Naive thymus-derived CD8-positive, alpha-beta T cell (primary cell): Measurements from ENCODE around the gene PTGES. TPM values are rescaled to one million over a fixed set of nuclear protein-coding genes. Genes with fewer than 3 reads are reported as not detected.
"Not testable (repeated sequence)": the region's sequence is repeated elsewhere in the genome, so short reads cannot be mapped to it uniquely, and the experiment has no call there.

Experiments
- ATAC-seq, 2 donors: fragments of 150-1000 bp; cut with Tn5 transposase in 1 of 2; sonication (Bioruptor Pico), chemical (Tn5 transposase) in 1 of 2; 1 replicate in 1 of 2; 2 replicates in 1 of 2; pipeline ENCODE4 v1.10.0; 2021; ENCODE audit warnings: mild to moderate bottlenecking in 2 of 2, moderate library complexity in 2 of 2
- POLR2A ChIA-PET: fragments of 350-600 bp; sonication (Branson Sonifier 250); formaldehyde crosslinking; loops from one replicate; lab custom pipeline; 2021; ENCODE audit warnings: antibody characterized with exemption; lab: Charles Lee
- DNase-seq, 10 donors: peaks; one replicate each; pipeline versions ENCODE4 v3.0.0 to v3.0.0-alpha.2; 2020 to 2022
- H3K27ac Mint-ChIP-seq, 10 donors: one replicate each; pipeline ENCODE4 v1.8.0; 2020 to 2022; ENCODE audit warnings: mild to moderate bottlenecking in 10 of 10, mixed read lengths in 10 of 10, moderate library complexity in 4 of 10, inconsistent platforms in 1 of 10
- H3K27me3 Mint-ChIP-seq, 5 donors: one replicate each; pipeline ENCODE4 v1.8.0; 2021 to 2022; ENCODE audit warnings: mixed read lengths in 5 of 5
- H3K36me3 Mint-ChIP-seq, 3 donors: one replicate each; pipeline ENCODE4 v1.8.0; 2020 to 2022; ENCODE audit warnings: mixed read lengths in 3 of 3, mild to moderate bottlenecking in 2 of 3, inconsistent platforms in 1 of 3
- H3K4me1 Mint-ChIP-seq, 4 donors: one replicate each; pipeline ENCODE4 v1.8.0; 2021 to 2022; ENCODE audit warnings: mixed read lengths in 4 of 4
- H3K4me3 Mint-ChIP-seq, 10 donors: one replicate each; pipeline ENCODE4 v1.8.0; 2020 to 2022; ENCODE audit warnings: mild to moderate bottlenecking in 10 of 10, mixed read lengths in 10 of 10, moderate library complexity in 6 of 10, inconsistent platforms in 1 of 10
- H3K9me3 Mint-ChIP-seq, 9 donors: one replicate each; pipeline ENCODE4 v1.8.0; 2020 to 2022; ENCODE audit warnings: mixed read lengths in 9 of 9, mild to moderate bottlenecking in 3 of 9, inconsistent platforms in 1 of 9, moderate library complexity in 1 of 9
- polyA plus RNA-seq, 3 donors: library from polyadenylated mRNA; unstranded; fragments of 300-500 nt; fragmentation: Illumina TruSeq; gene quantifications; one replicate each; pipeline ENCODE4 v1.2.3, GENCODE V29; 2021
- total RNA-seq, 8 experiments: library from RNA in 2 of 8; stranded (reverse) in 2 of 8; gene quantifications; one replicate each; pipeline ENCODE4 v1.2.3 and lab custom pipeline; 2021 to 2026

The PTGES gene
- total and polyA plus RNA-seq, 5 experiments from 2014 or later, result 0.16 TPM; not detected in 4

DNA sequence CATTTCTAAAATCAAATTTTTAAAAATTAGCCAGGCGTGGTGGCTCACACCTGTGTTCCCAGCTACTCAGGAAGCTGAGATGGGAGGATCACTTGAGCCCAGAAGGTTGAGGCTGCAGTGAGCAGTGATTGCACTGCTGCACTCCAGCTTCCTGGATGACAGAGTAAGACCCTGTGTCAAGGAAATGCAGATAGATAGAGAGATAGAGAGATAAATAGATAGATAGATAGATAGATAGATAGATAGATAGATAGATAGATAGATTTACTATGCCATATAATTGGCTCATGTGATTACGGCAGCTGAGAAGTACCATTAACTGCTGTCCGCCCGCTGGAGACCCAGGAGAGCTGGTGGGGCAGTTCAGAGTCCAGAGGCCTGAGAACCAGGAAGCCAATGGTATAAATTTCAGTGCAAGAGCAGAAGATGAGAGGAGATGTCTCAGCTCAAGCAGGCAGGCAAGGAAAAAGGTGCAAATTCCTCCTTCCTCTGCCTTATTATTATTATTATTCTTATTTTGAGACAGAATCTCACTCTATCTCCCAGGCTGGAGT is 13.0 kb upstream of the PTGES start:
- Mint-ChIP-seq H3K4me1 (no peaks in the 10 kb centered on the region), H3K27me3 (peaks cover 0 to 2% (median 0%) of the 10 kb centered on the region in 5 donors), H3K9me3 (no peaks in the 10 kb centered on the region), H3K27ac (no peak overlapping the region), H3K4me3 (no peak overlapping the region), H3K36me3 (no peaks in the 10 kb centered on the region)
- no peak for ATAC-seq
- DNase-seq, result no peak
- POLR2A ChIA-PET, result interaction anchor here (1.2 kb wide), 1 partner anchor 28 kb away, joined by 3 read pairs; no protein-coding TSS in a partner anchor

DNA sequence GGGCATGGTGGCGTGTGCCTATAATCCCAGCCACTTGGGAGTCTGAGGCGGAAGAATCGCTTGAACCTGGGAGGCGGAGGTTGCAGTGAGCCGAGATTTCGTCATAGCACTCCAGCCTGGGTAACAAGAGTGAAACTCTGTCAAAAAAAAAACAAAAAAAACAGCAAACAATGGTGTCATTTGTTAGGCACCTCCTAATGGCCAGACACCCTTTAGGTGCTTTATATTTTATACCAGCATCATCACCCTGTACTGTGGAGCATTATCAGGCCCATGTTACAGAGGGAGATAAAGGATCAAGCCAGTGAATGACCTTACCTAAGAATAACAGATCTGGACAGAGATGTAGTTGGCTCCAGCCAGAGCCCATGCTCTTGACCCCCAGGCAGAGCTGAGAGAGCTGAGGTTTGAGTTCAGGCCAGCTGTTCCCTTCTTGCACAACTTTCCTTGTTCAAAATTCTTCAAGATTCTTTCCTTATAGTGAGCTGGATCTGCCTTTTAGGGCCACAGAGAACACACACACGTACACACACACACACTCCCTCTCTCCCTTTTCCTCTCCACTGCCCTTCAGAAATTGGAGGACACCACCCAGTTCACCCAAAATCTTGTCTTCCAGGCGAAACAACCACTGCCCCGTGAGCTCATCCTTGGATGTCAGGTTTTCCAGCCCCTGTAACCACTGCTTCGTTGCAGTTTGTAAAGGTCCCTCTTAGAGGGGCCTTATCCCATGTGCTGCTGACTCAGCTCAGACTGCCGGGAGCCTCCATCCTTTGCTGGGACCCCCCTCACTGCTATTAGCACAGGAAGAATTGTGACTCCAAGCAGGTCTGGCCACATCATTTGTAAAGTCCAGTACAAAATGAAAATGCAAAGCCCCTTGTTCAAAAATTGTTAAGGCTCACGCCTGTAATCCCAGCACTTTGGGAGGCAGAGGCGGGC is 10.4 kb upstream of the PTGES start:
- Mint-ChIP-seq H3K27ac (no peak overlapping the region), H3K27me3 (peaks cover 0 to 2% (median 0%) of the 10 kb centered on the region in 5 donors), H3K4me3 (no peak overlapping the region), H3K4me1 (peaks cover under 1 to 1% (median under 1%) of the 10 kb centered on the region in 4 donors), H3K36me3 (no peaks in the 10 kb centered on the region), H3K9me3 (no peaks in the 10 kb centered on the region)
- no peak for DNase-seq
- no peak for ATAC-seq
- POLR2A ChIA-PET, result no interaction called here

- ATAC-seq, H3K27ac Mint-ChIP-seq, H3K9me3 Mint-ChIP-seq, H3K27me3 Mint-ChIP-seq, H3K4me3 Mint-ChIP-seq, H3K4me1 Mint-ChIP-seq, DNase-seq, H3K36me3 Mint-ChIP-seq, POLR2A ChIA-PET: not testable (repeated sequence)
Measured at GRCh38 chr9:129762370-129762984, 9.6 kb upstream of the PTGES start.

DNA sequence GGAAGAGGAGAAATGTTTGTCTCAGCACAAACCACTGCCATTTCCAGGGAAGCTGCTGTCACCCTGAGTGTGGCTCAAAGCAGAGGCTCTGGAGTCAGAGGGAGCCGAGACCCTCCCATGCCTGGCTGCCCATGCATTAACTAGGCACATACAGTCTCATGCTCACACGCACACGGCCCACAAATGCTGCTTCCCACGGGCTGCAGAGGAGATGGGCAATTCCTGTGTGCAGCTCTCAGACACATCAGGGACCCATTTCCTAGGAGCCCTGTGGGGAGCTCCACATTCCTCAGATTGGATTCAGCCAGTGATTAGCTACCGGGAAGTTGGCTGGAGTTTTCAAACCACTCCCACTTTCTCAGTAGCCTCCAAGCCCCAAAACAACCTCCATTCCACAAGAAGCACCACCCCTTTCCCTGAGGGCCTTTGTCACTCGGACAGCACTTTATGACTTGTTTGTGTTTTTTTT is 9.1 kb upstream of the PTGES start:
- DNase-seq (no peak), ATAC-seq (no peak)
- Mint-ChIP-seq H3K4me3 (no peak overlapping the region), H3K36me3 (no peaks in the 10 kb centered on the region), H3K9me3 (no peaks in the 10 kb centered on the region), H3K4me1 (peaks cover 7 to 12% (median 11%) of the 10 kb centered on the region in 4 donors), H3K27ac (peak overlapping the region in 1 of 10 donors; percentile 62), H3K27me3 (peaks cover 0 to 3% (median 0%) of the 10 kb centered on the region in 5 donors)
- POLR2A ChIA-PET, result no interaction called here

- peaks cover 0 to 3% (median 0%) of the 10 kb centered on the region in 5 donors for H3K27me3 Mint-ChIP-seq
- no peak for DNase-seq
- ATAC-seq, result no peak
- POLR2A ChIA-PET, result no interaction called here
- H3K36me3 Mint-ChIP-seq, result no peaks in the 10 kb centered on the region
- H3K4me3 Mint-ChIP-seq, result no peak overlapping the region
- no peaks in the 10 kb centered on the region for H3K9me3 Mint-ChIP-seq
- H3K4me1 Mint-ChIP-seq, result peaks cover 7 to 14% (median 14%) of the 10 kb centered on the region in 4 donors
- H3K27ac Mint-ChIP-seq, result peak overlapping the region in 1 of 10 donors; percentile 62
Measured at GRCh38 chr9:129761293-129761900, 8.6 kb upstream of the PTGES start.

DNA sequence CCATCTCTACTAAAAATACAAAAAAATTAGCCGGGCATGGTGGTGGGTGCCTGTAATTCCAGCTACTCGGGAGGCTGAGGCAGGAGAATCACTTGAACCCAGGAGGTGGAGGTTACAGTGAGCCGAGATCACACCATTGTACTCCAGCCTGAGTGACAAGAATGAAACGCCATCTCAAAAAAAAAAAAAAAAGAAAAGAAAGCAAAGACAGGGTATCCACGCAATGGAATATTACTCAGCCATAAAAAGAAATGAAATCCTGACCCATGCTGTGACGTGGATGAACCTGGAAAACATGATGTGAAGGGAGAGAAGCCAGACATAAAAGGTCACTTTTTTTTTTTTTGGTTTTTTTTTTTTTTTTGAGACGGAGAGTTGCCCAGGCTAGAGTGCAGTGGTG is 7.9 kb upstream of the PTGES start:
- DNase-seq, H3K36me3 Mint-ChIP-seq, H3K27me3 Mint-ChIP-seq, POLR2A ChIA-PET, ATAC-seq, H3K27ac Mint-ChIP-seq, H3K9me3 Mint-ChIP-seq, H3K4me3 Mint-ChIP-seq: not testable (repeated sequence)
- H3K4me1 Mint-ChIP-seq, result peaks cover 7 to 15% (median 14%) of the 10 kb centered on the region in 4 donors

DNA sequence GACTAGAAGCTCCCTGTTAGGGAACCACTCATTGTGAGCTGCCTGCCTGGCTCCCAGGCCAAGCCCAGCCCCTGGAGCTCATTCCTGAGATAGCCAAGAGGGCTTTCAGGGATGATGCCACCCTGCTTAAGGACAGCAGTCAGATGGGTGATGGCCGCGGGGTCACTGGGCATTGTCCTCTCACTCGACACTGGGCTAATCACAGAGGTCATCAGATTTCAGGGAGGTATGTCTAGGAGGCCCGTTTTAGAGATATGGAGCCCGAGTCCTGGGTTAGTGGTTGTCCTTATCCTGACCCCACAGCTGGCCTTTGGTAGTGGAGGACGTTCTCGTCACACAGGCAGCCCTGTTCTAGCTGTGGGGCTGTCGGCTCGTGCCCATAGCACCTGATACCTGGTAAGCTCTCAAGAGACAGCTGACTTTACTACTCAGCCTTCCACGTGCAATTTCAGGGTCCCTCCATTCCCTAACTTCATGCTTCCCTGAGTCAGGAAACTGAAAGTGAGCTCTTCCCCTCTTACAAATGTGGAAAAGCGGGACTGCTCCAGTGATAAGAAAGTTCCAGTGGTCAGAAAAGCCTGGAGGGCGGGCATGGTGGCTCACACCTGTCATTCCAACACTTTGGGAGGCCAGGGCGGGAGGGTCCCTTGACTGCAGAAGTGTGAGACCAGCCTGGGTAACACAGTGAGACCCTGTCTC is 7.1 kb upstream of the PTGES start:
- peaks cover 0 to 3% (median 2%) of the 10 kb centered on the region in 5 donors for H3K27me3 Mint-ChIP-seq
- no peaks in the 10 kb centered on the region for H3K9me3 Mint-ChIP-seq
- no peak overlapping the region for H3K4me3 Mint-ChIP-seq
- H3K27ac Mint-ChIP-seq, result no peak overlapping the region
- ATAC-seq (no peak), DNase-seq (no peak)
- POLR2A ChIA-PET, result interaction anchor here (0.6 kb wide), 1 partner anchor 413 kb away, joined by 3 read pairs; no protein-coding TSS in a partner anchor
- H3K36me3 Mint-ChIP-seq, result no peaks in the 10 kb centered on the region
- peaks cover 7 to 15% (median 14%) of the 10 kb centered on the region in 4 donors for H3K4me1 Mint-ChIP-seq

DNA sequence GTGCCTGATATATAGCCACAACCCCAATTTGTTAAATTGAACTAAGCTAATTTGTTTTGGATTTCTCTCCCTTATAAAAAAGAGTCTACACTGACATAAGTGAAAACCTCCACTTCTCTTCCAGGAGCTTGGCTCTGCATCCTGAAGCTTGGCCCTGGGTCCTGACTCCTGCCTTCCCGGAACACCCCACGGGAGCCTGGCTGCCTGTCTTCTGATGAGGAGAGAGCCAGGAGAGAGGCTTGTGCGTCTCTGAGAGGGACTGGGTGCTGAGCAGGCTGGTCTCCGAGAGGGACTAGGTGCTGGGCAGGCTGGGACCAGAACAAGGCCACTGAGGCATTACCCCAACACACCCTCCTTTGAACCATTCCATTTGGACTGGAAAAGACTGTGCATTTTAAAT is 6.5 kb upstream of the PTGES start:
- H3K27ac Mint-ChIP-seq, result no peak overlapping the region
- H3K27me3 Mint-ChIP-seq, result peaks cover 0 to 3% (median 2%) of the 10 kb centered on the region in 5 donors
- POLR2A ChIA-PET, result interaction anchor here (0.6 kb wide), 1 partner anchor 414 kb away, joined by 3 read pairs; no protein-coding TSS in a partner anchor
- ATAC-seq, result no peak
- H3K4me1 Mint-ChIP-seq, result peaks cover 7 to 15% (median 14%) of the 10 kb centered on the region in 4 donors
- no peak for DNase-seq
- no peaks in the 10 kb centered on the region for H3K9me3 Mint-ChIP-seq
- H3K36me3 Mint-ChIP-seq, result no peaks in the 10 kb centered on the region
- H3K4me3 Mint-ChIP-seq, result no peak overlapping the region

GRCh38 chr9:129757045-129757444 is 4.2 kb upstream of the PTGES start:
- H3K4me1 Mint-ChIP-seq, result peaks cover 14 to 27% (median 23%) of the 10 kb centered on the region in 4 donors
- ATAC-seq, result peak in 1 of 2 donors; percentile 40
- POLR2A ChIA-PET, result no interaction called here
- H3K4me3 Mint-ChIP-seq, result peak overlapping the region in 8 of 10 donors; percentile 40 to 66 (median 60)
- H3K9me3 Mint-ChIP-seq, result no peaks in the 10 kb centered on the region
- DNase-seq, result no peak
- no peaks in the 10 kb centered on the region for H3K36me3 Mint-ChIP-seq
- H3K27ac Mint-ChIP-seq, result peak overlapping the region in 2 of 10 donors; percentile 27 to 45
- peaks cover 0 to 12% (median 3%) of the 10 kb centered on the region in 5 donors for H3K27me3 Mint-ChIP-seq

- no peak overlapping the region for H3K4me3 Mint-ChIP-seq
- no peaks in the 10 kb centered on the region for H3K36me3 Mint-ChIP-seq
- H3K27me3 Mint-ChIP-seq, result peaks cover 0 to 12% (median 3%) of the 10 kb centered on the region in 5 donors
- POLR2A ChIA-PET, result no interaction called here
- no peaks in the 10 kb centered on the region for H3K9me3 Mint-ChIP-seq
- no peak for DNase-seq
- ATAC-seq, result no peak
- H3K4me1 Mint-ChIP-seq, result peaks cover 14 to 27% (median 23%) of the 10 kb centered on the region in 4 donors
- H3K27ac Mint-ChIP-seq, result peak overlapping the region in 1 of 10 donors; percentile 53
Measured at GRCh38 chr9:129756191-129756590, 3.3 kb upstream of the PTGES start.

- ATAC-seq, result no peak
- Mint-ChIP-seq H3K27ac (no peak overlapping the region), H3K9me3 (no peaks in the 10 kb centered on the region), H3K27me3 (peaks cover 0 to 12% (median 3%) of the 10 kb centered on the region in 5 donors), H3K36me3 (no peaks in the 10 kb centered on the region), H3K4me1 (peaks cover 14 to 27% (median 23%) of the 10 kb centered on the region in 4 donors), H3K4me3 (no peak overlapping the region)
- POLR2A ChIA-PET, result interaction anchor here (0.7 kb wide), 1 partner anchor 260 kb away, joined by 3 read pairs; no protein-coding TSS in a partner anchor
- no peak for DNase-seq
Measured at GRCh38 chr9:129755151-129755550, 2.3 kb upstream of the PTGES start.
